GM12892 (cell line): ENCODE measurements around the gene SPRR2F. TPM values are rescaled to one million over a fixed set of nuclear protein-coding genes. Genes with fewer than 3 reads are reported as not detected.
"Not testable (repeated sequence)": the region's sequence is repeated elsewhere in the genome, so short reads cannot be mapped to it uniquely, and the experiment has no call there.

Source experiments
- DNase-seq: peaks from one replicate; pipeline ENCODE4 v3.0.0; 2011; ENCODE audit not compliant: insufficient read length
- FAIRE-seq: peaks from 2 replicates; lab custom pipeline; 2011; peaks lifted over from hg19 to GRCh38; lab: Jason Lieb, UNC
- POLR2A ChIP-seq: IDR thresholded peaks from 2 replicates; pipeline ENCODE4 v1.6.1; 2011; ENCODE audit warnings: low read depth, low read length, control low read depth
- POLR2AphosphoS5 ChIP-seq: IDR thresholded peaks from 2 replicates; pipeline ENCODE4 v1.6.1; 2011; ENCODE audit warnings: low read depth, low read length, control low read depth
- TAF1 ChIP-seq: IDR thresholded peaks from 2 replicates; pipeline ENCODE4 v1.6.1; 2011; ENCODE audit warnings: low read depth, mild to moderate bottlenecking, control low read depth, low read length, borderline replicate concordance
- polyA plus RNA-seq: library from polyadenylated mRNA; unstranded; fragments of >200 nt; gene quantifications from one replicate; pipeline ENCODE4 v1.2.1, GENCODE V29; 2012; ENCODE audit warnings: missing spikeins, inconsistent platforms; ENCODE audit not compliant: missing spikeins

SPRR2F gene, protein sequence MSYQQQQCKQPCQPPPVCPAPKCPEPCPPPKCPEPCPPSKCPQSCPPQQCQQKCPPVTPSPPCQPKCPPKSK
- polyA plus RNA-seq = not detected

DNA sequence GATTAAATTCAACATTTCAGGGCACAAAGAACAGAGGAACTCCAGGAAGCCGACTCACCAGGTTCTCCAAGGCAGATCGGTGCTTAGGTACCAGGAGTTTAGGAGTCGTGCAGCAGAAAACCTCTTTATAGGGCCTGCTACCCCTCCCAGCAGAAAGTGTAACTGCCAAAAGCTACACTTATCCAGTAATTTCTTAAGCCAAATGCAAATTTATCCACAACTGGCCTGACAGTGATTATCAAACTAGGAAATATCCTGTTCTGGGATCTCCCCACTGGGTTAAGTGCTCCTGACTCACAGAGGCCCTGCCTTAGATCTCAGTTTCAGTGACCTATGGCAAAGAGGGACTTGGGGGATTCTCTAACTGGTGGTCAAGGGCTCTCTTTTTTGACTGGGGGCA lies at the start of gene SPRR2F:
TSS of gene SPRR2F (minus strand) at position 101 of the 400 bp plus-strand sequence. CDS start 783 bp downstream, outside the sequence.
- no peak for DNase-seq
- no peak for TF ChIP-seq TAF1
- no peak for FAIRE-seq

DNA sequence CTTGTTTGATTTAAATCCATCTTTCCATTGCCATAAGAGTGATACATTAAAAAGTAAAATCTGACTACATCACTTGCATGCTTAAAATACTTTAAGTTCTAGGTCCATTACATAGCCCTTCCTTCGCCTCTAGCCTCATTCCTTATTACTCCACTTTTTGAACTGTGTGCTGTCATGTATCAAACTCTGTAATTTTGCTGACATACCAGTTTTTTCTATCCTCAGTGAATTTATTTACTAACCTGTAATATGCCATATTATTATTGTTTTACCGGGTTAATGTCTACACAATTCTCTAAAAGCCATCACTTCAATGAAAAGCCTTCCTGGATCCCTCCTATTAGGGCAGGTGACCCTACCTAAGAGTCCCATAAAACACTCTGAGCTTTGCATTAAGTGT lies 42.2 kb upstream of the SPRR2F start:
- TF ChIP-seq POLR2AphosphoS5 (no peak), POLR2A (no peak), TAF1 (no peak)
- FAIRE-seq = no peak

DNA sequence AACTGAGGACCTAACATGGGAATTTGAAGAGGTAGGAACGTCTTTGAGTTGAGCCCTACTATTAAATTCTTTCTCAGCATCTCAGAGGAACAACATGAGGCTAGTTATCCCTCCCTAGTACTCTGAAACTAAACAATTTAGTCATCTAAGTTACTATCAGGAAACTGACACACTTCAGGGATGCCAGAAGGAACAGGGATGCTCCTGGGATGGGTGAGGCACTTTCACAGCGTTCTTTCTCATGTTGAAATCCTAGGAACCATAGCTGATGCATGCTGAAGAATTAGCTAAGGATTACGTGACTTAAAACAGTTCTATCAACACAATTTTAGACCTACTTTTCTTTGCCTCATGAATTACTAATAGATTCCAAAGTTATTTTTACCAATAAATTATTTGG lies 39.2 kb upstream of the SPRR2F start:
- DNase-seq = no peak
- FAIRE-seq = no peak
- TF ChIP-seq POLR2A (no peak), TAF1 (no peak), POLR2AphosphoS5 (no peak)

More for the DNA sequence above, 42.2 kb upstream of the SPRR2F start:
- no peak for DNase-seq

DNA sequence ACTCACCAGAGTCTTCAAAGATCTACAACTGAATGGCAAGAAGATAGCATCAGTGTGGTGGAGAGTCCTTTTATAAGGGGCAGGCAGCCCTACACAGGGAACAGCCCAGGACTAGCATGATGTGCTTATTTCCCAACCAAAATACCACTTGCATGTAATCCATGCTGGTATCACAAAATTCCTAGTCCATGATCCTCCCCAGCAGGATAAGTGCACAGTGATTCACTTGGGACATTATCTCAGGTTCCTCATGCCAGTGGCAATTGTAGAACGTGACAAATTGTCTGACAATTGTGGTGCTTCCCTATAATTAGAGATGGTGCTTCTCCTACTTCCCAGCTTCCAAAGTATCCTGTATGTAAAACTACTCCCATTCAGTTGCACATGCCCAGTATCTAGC lies 37.5 kb upstream of the SPRR2F start, which contains the start of gene SPRR2G:
TSS of gene SPRR2G (minus strand) at position 45 of the 400 bp plus-strand sequence. CDS start 780 bp downstream, outside the sequence.
- no peak for FAIRE-seq
- no peak for DNase-seq
- TF ChIP-seq POLR2A = no peak
- TF ChIP-seq TAF1 = no peak
- TF ChIP-seq POLR2AphosphoS5 = no peak

DNA sequence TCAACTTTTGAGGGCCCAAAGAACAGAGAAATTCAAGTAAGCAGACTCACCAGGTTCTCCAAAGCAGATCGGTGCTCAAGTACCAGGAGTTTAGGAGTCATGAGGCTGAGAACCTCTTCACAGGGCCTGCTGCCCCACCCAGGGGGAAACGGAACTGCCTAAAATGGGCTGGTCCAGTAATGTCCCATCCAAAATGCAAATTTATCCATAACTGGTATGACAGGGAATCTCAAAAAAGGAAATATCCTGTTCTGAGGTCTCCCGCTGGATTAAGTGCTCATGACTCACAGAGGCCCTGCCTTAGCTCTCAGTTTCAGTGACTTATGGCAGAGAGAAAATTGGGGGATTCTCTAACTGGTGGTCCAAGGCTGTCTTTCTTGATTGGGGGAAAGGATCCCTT lies 28.1 kb upstream of the SPRR2F start:
- TF ChIP-seq POLR2AphosphoS5 (no peak), TAF1 (no peak), POLR2A (no peak)
- FAIRE-seq (no peak), DNase-seq (no peak)

DNA sequence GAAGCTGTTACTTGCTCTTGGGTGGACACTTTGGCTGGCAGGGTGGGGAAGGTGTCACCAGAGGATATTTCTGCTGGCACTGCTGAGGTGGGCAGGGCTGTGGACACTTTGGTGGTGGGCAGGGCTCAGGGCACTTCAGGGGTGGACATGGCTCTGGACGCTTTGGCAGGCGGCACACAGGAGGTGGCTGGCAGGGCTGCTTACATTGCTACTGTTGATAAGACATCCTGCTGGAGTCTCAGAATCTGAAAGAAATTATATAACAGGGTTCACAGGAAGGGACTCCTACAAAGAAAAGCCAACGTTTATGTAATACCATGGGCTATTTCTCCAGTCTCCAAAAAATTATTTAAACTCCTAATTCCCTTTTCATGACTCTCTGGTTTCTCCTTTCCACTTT lies 27.2 kb upstream of the SPRR2F start:
- no peak for FAIRE-seq
- TF ChIP-seq TAF1 = no peak
- TF ChIP-seq POLR2A = no peak
- no peak for TF ChIP-seq POLR2AphosphoS5

DNA sequence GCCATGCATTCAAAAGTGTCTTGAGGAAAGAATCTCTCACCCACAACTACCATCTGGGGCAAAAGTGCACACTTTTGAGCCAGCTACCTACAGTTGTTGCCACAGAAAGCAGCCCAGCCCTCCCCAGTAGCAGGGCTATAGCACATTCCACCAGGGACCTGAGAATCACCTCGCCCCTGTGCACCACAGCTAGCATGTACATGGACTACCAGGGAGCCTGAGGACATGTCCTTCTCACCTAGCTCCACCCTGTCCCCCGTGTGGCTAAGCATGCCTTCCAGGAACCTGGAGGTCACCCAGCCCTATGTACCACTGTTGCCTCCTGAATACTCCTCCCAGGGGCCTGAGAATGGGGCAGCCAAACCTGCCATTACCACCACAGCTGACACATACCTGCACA lies 20.4 kb upstream of the SPRR2F start:
- TF ChIP-seq POLR2A = no peak
- no peak for TF ChIP-seq POLR2AphosphoS5
- no peak for TF ChIP-seq TAF1
- FAIRE-seq = no peak
- no peak for DNase-seq

More for the DNA sequence above, 27.2 kb upstream of the SPRR2F start:
- no peak for DNase-seq

DNA sequence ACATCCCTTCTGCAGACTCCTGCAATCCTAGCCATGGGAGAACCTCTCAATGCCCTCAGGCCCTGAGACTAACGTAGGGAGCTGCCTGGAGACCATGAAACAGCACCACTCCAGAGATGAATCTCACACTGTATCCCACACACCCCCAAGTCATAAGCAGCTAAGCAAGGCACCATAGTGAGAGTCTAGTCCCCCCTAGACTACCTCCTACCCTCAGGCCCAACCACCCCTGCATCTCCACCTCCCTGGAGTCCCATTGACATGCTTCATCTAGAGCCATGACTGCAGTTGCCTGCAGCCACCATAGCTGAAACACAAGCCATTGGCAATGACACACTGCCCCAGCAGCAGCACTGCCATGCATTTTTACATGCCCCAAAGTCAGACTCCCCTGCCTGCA lies 20.0 kb upstream of the SPRR2F start:
- FAIRE-seq (no peak), DNase-seq (no peak)
- TF ChIP-seq POLR2A (no peak), TAF1 (no peak), POLR2AphosphoS5 (no peak)

DNA sequence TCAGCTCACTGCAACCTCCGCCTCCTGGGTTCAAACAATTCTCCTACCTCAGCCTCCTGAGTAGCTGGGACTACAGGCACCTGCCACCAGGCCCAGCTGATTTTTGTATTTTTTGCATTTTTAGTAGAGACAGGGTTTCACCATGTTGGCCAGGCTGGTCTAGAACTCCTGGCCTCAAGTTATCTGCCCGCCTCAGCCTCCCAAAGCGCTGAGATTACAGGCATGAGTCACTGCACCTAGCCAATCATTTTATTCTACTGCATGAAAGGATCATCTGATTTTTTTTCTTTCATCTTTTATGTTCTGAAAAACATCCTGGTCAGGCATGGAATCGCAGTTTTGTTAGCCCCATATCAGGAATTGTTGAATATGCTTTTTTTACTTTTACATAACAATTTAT lies 15.4 kb upstream of the SPRR2F start:
- FAIRE-seq, DNase-seq: not testable (repeated sequence)

DNA sequence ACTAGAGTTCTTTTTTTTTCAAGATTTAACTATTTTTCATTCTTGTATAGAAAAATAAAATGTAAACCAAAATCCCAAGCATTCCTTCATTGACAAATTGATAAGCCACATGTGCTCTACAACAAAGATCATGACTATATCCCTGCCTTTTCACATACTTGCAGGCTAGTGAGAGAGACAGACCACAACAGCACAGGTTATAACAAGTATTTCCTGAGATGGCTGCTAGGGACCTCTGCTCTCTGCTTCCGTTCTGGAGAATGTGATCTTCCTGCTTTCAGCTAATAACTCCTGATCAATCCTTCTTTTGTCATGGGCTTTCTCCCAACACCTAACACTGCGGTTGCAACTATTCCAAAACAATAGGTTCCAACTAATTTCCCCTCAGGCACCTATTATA lies 14.0 kb upstream of the SPRR2F start:
- no peak for FAIRE-seq

DNA sequence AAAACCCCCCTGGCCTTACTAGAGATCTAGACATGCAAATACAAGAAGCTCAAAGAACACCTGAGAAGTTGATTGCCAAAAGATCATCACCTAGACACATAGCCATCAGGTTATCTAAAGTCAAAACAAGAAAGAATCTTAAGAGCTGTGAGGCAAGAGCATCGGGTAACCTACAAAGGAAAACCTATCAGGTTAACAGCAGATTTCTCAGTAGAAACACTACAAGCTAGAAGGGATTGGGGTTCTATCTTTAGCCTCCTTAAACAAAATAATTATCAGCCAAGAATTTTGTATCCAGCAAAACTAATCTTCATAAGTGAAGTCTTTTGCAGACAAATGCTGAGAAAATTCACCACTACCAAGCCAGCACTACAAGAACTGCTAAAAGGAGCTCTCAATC lies 12.2 kb upstream of the SPRR2F start:
- FAIRE-seq (no peak), DNase-seq (no peak)
- TF ChIP-seq TAF1 = no peak
- no peak for TF ChIP-seq POLR2AphosphoS5
- TF ChIP-seq POLR2A = no peak

More for the DNA sequence above, 14.0 kb upstream of the SPRR2F start:
- DNase-seq = no peak
- no peak for TF ChIP-seq POLR2AphosphoS5
- TF ChIP-seq TAF1 = no peak
- TF ChIP-seq POLR2A = no peak

DNA sequence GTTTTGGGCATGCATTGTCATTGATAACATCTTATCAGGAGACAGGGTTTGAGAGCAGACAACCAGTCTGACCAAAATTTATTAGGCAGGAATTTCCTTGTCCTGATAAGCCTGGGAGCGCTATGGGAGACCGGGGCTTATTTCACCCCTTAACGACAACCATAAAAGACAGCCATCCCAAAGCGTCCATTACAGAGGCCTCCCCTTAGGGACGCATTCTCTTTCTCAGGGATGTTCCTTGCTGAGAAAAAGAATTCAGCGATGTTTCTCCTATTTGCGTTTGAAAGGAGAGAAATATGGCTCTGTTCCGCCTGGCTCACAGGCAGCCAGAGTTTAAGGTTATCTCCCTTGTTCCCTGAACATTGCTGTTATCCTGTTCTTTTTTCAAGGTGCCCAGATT lies 10.5 kb upstream of the SPRR2F start:
- not testable (repeated sequence) for DNase-seq, FAIRE-seq

DNA sequence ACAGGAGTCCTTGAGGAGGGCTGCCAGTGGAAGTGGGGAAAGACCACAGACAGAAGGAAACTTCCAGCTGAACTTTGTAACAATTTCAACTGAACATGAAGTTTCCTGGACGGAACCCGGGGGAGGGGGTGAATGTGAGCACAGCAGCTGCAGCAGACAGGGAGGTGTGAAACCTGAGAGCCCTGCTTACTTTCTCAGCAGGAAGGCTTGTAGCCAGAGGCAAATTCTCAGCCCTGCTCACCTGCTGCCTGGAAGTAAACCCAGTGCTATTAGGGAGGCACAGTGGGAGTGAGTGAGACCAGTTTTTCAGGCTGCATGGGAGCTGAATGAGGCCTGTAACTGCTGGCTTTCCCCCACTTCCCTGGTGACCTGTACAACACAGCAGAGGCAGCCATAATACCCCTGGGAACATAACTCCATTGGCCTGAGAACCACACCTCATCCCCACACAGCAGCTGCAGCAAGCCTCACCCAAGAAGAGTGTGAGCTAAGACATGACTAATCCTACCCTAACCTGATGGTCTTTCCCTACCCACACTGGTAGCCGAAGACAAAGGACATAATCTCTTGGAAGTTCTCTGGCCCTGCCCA lies 9.6 kb upstream of the SPRR2F start:
- FAIRE-seq (no peak), DNase-seq (no peak)
- TF ChIP-seq POLR2A (no peak), POLR2AphosphoS5 (no peak), TAF1 (no peak)
